ENCODE data around the gene FAM240A.

DNA sequence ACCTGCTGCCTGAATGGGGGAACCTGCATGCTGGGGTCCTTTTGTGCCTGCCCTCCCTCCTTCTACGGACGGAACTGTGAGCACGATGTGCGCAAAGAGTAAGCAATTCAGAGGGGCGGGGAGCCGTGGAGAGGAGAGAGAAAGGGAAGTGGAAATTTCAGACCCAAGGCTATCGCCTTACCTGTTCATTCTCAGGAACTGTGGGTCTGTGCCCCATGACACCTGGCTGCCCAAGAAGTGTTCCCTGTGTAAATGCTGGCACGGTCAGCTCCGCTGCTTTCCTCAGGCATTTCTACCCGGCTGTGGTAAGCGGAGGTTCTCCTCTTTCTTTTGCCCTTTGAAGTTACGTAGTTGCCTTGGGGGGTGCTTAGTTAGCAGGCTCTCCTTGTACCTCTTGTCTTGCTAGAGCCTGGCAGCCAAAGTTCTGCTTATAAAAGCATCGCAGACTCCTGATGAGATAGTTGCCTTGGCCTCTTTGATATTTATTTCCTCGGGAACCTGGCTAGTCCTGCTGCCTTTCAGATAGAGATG lies 32.5 kb upstream of the FAM240A start:
- TF ChIP-seq, protein P1, sequence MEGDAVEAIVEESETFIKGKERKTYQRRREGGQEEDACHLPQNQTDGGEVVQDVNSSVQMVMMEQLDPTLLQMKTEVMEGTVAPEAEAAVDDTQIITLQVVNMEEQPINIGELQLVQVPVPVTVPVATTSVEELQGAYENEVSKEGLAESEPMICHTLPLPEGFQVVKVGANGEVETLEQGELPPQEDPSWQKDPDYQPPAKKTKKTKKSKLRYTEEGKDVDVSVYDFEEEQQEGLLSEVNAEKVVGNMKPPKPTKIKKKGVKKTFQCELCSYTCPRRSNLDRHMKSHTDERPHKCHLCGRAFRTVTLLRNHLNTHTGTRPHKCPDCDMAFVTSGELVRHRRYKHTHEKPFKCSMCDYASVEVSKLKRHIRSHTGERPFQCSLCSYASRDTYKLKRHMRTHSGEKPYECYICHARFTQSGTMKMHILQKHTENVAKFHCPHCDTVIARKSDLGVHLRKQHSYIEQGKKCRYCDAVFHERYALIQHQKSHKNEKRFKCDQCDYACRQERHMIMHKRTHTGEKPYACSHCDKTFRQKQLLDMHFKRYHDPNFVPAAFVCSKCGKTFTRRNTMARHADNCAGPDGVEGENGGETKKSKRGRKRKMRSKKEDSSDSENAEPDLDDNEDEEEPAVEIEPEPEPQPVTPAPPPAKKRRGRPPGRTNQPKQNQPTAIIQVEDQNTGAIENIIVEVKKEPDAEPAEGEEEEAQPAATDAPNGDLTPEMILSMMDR (conservative IDR thresholded peaks at IDR 0.05): no peak
- no peak for TF ChIP-seq EZH2 (IDR thresholded peaks at IDR 0.05; ENCODE audit: low read depth)
